H1 (cell line): ENCODE data around the gene EEF1G. TPM values are rescaled to one million over a fixed set of nuclear protein-coding genes. Genes with fewer than 3 reads are reported as not detected.

Experiments used
- CTCF ChIA-PET: fragments of 300-600 bp; sonication (Branson Sonifier 250); formaldehyde crosslinking; loops from one replicate; lab custom pipeline; 2021; ENCODE audit not compliant: partially characterized antibody; lab: Charles Lee
- POLR2A ChIA-PET: fragments of 300-600 bp; sonication (Branson Sonifier 250); formaldehyde crosslinking; loops from one replicate; lab custom pipeline; 2021; ENCODE audit warnings: inconsistent platforms; ENCODE audit not compliant: partially characterized antibody; lab: Charles Lee
- DNase-seq, 2 experiments: peaks; one replicate each; pipeline versions ENCODE4 v3.0.0 to v3.0.0-alpha.2; 2010 to 2022; ENCODE audit warnings: low spot score in 2 of 2, low read depth in 1 of 2, mixed read lengths in 1 of 2
- FAIRE-seq: peaks from 2 replicates; lab custom pipeline; 2011; peaks lifted over from hg19 to GRCh38; lab: Jason Lieb, UNC
- H2AFZ ChIP-seq: 2 replicates; pipeline ENCODE4 v1.8.1; 2012; ENCODE audit warnings: low read length, inconsistent platforms
- H2AK5ac ChIP-seq: 2 replicates; pipeline ENCODE4 v1.6.1; 2013; ENCODE audit warnings: low read depth, low read length
- H2BK120ac ChIP-seq: replicated peaks from 2 replicates; pipeline ENCODE3; 2013; ENCODE audit warnings: low read depth, low read length, inconsistent platforms
- H2BK12ac ChIP-seq: 2 replicates; pipeline ENCODE4 v1.6.1; 2013; ENCODE audit warnings: low read depth, low read length
- H2BK15ac ChIP-seq: 2 replicates; pipeline ENCODE4 v1.6.1; 2013; ENCODE audit warnings: low read length
- H2BK20ac ChIP-seq: 2 replicates; pipeline ENCODE4 v1.6.1; 2013; ENCODE audit warnings: low read length
- H2BK5ac ChIP-seq: 2 replicates; pipeline ENCODE4 v1.6.1; 2013; ENCODE audit warnings: low read depth, low read length
- H3K14ac ChIP-seq: 2 replicates; pipeline ENCODE4 v1.6.1; 2013; ENCODE audit warnings: inconsistent platforms; ENCODE audit not compliant: insufficient read length
- H3K18ac ChIP-seq: 2 replicates; pipeline ENCODE4 v1.6.1; 2013; ENCODE audit warnings: low read length; ENCODE audit errors: extremely low read depth
- H3K23ac ChIP-seq: 2 replicates; pipeline ENCODE4 v1.6.1; 2013; ENCODE audit warnings: inconsistent platforms; ENCODE audit not compliant: insufficient read length
- H3K23me2 ChIP-seq: 2 replicates; pipeline ENCODE4 v1.6.1; 2013; ENCODE audit warnings: low read depth, low read length
- H3K27ac ChIP-seq: 2 replicates; pipeline ENCODE4 v1.6.1; 2011; ENCODE audit warnings: low read depth, low read length, inconsistent platforms
- H3K27me3 ChIP-seq, 4 experiments: replicated peaks in 1 of 4; 1 replicate in 1 of 4; 2 replicates in 3 of 4; pipeline versions ENCODE4 v1.6.1 to v1.8.1; 2011 to 2013; ENCODE audit warnings: low read length in 3 of 4, mild to moderate bottlenecking in 3 of 4, inconsistent platforms in 2 of 4, mixed read lengths in 2 of 4, moderate library complexity in 1 of 4; ENCODE audit not compliant: control insufficient read depth in 3 of 4, insufficient read depth in 3 of 4; ENCODE audit errors: extremely low read depth in 1 of 4
- H3K36me3 ChIP-seq, 4 experiments: 2 replicates each; pipeline versions ENCODE4 v1.6.1 to v1.8.1; 2011 to 2013; ENCODE audit warnings: mild to moderate bottlenecking in 4 of 4, low read length in 3 of 4, moderate library complexity in 2 of 4, control low read depth in 1 of 4, inconsistent platforms in 1 of 4; ENCODE audit not compliant: insufficient read depth in 4 of 4, control insufficient read depth in 2 of 4
- H3K4ac ChIP-seq: replicated peaks from 2 replicates; pipeline ENCODE3; 2013; ENCODE audit warnings: low read length, low read depth, mixed read lengths, inconsistent platforms; ENCODE audit not compliant: insufficient read length
- H3K4me1 ChIP-seq, 4 experiments: replicated peaks in 1 of 4; 1 replicate in 1 of 4; 2 replicates in 3 of 4; pipeline versions ENCODE4 v1.6.1 to v1.8.1; 2011 to 2013; ENCODE audit warnings: low read length in 3 of 4, inconsistent platforms in 2 of 4, mixed read lengths in 1 of 4; ENCODE audit not compliant: insufficient read depth in 4 of 4, control insufficient read depth in 3 of 4
- H3K4me2 ChIP-seq, 2 experiments: 2 replicates each; pipeline versions ENCODE4 v1.6.1 to v1.8.1; 2011 to 2013; ENCODE audit warnings: low read depth in 2 of 2, low read length in 2 of 2, control low read depth in 1 of 2, inconsistent platforms in 1 of 2, mild to moderate bottlenecking in 1 of 2; ENCODE audit not compliant: insufficient read depth in 1 of 2
- H3K4me3 ChIP-seq, 4 experiments: fragments of 200-600, 300-600 bp in 1 of 4; sonication (generic), shearing (Covaris generic), sonication (Bioruptor Twin) in 1 of 4; 2 replicates each; pipeline versions ENCODE4 v1.5.1 to v1.8.1; 2011 to 2016; ENCODE audit warnings: low read length in 4 of 4, low read depth in 3 of 4, control low read depth in 2 of 4, inconsistent platforms in 2 of 4, mild to moderate bottlenecking in 2 of 4, mixed read lengths in 1 of 4, moderate library complexity in 1 of 4; ENCODE audit not compliant: insufficient read depth in 2 of 4; ENCODE audit errors: extremely low read depth in 1 of 4
- H3K56ac ChIP-seq: replicated peaks from 2 replicates; pipeline ENCODE3; 2013; ENCODE audit warnings: low read depth, mild to moderate bottlenecking, mixed read lengths, low read length, inconsistent platforms; ENCODE audit not compliant: insufficient read length
- H3K79me1 ChIP-seq: 2 replicates; pipeline ENCODE4 v1.6.1; 2013; ENCODE audit warnings: low read depth, low read length, control low read depth
- H3K79me2 ChIP-seq, 2 experiments: 2 replicates each; pipeline versions ENCODE4 v1.6.1 to v1.8.1; 2012 to 2013; ENCODE audit warnings: low read length in 2 of 2, mild to moderate bottlenecking in 2 of 2, inconsistent platforms in 1 of 2; ENCODE audit not compliant: insufficient read depth in 2 of 2, control insufficient read depth in 1 of 2
- H3K9ac ChIP-seq, 4 experiments: replicated peaks in 1 of 4; 1 replicate in 1 of 4; 2 replicates in 3 of 4; pipeline versions ENCODE4 v1.6.1 to v1.8.1; 2011 to 2013; ENCODE audit warnings: low read depth in 3 of 4, low read length in 3 of 4, control low read depth in 2 of 4, mild to moderate bottlenecking in 2 of 4, moderate library complexity in 2 of 4, inconsistent platforms in 1 of 4; ENCODE audit errors: extremely low read depth in 1 of 4
- H3K9me3 ChIP-seq, 2 experiments: 2 replicates each; pipeline versions ENCODE4 v1.6.1 to v1.8.1; 2012 to 2013; ENCODE audit warnings: mild to moderate bottlenecking in 2 of 2, moderate library complexity in 2 of 2, control low read depth in 1 of 2, inconsistent platforms in 1 of 2, low read depth in 1 of 2, low read length in 1 of 2, mixed read lengths in 1 of 2; ENCODE audit not compliant: insufficient read depth in 2 of 2
- H4K20me1 ChIP-seq, 2 experiments: replicated peaks in 1 of 2; 2 replicates each; pipeline versions ENCODE3 to v1.8.1; 2011 to 2013; ENCODE audit warnings: inconsistent platforms in 2 of 2, low read length in 2 of 2, mild to moderate bottlenecking in 1 of 2; ENCODE audit not compliant: insufficient read depth in 2 of 2, control insufficient read depth in 1 of 2
- H4K5ac ChIP-seq: 2 replicates; pipeline ENCODE4 v1.6.1; 2013; ENCODE audit warnings: low read length, low read depth, mixed read lengths, inconsistent platforms; ENCODE audit not compliant: insufficient read length
- H4K8ac ChIP-seq: 2 replicates; pipeline ENCODE4 v1.8.0; 2013; ENCODE audit warnings: mild to moderate bottlenecking, moderate library complexity, low read length, inconsistent platforms; ENCODE audit not compliant: insufficient read depth; ENCODE audit errors: extremely low read depth
- H4K91ac ChIP-seq: replicated peaks from 2 replicates; pipeline ENCODE3; 2013; ENCODE audit warnings: low read length, mixed read lengths, inconsistent platforms; ENCODE audit not compliant: insufficient read length
- BCL11A ChIP-seq, 2 experiments: IDR thresholded peaks; one replicate each; pipeline ENCODE4 v1.6.1; 2011; ENCODE audit warnings: low read depth in 2 of 2, low read length in 2 of 2, mild to moderate bottlenecking in 2 of 2
- CBX5 ChIP-seq: fragments of 300-800, 300-1000 bp; sonication (generic); IDR thresholded peaks from 2 replicates; pipeline ENCODE4 v1.7.1; 2016; ENCODE audit warnings: antibody characterized with exemption, low read length, low read depth
- CREB1 ChIP-seq: IDR thresholded peaks from 2 replicates; pipeline ENCODE4 v1.6.1; 2012; ENCODE audit warnings: inconsistent platforms
- EZH2 ChIP-seq: fragments of 200-600 bp; sonication (generic); IDR thresholded peaks from 2 replicates; pipeline ENCODE4 v1.7.1; 2012; ENCODE audit warnings: low read depth, mild to moderate bottlenecking, moderate library complexity, low read length, inconsistent platforms; ENCODE audit not compliant: severe bottlenecking
- HDAC6 ChIP-seq: IDR thresholded peaks from one replicate; pipeline ENCODE4 v1.7.1; 2012; ENCODE audit warnings: low read depth, mild to moderate bottlenecking, inconsistent platforms, low read length, moderate library complexity
- KDM5A ChIP-seq: fragments of 200-600 bp; IDR thresholded peaks from 2 replicates; pipeline ENCODE4 v1.7.1; 2012; ENCODE audit warnings: mild to moderate bottlenecking, low read length, inconsistent platforms, mixed read lengths
- MAFK ChIP-seq: IDR thresholded peaks from 2 replicates; pipeline ENCODE4 v1.6.1; 2012; ENCODE audit warnings: low read depth, mild to moderate bottlenecking, improper control_type of control experiment, low read length
- SP1 ChIP-seq: IDR thresholded peaks from 2 replicates; pipeline ENCODE4 v1.6.1; 2011; ENCODE audit warnings: low read depth, low read length
- SUZ12 ChIP-seq: fragments of 200-600 bp; sonication (generic); IDR thresholded peaks from 2 replicates; pipeline ENCODE4 v1.6.1; 2012; ENCODE audit warnings: mild to moderate bottlenecking, inconsistent platforms, low read length, moderate library complexity, mixed read lengths
- WGBS, 2 experiments: shearing (Covaris generic) in 1 of 2; methylation state at CpG; one replicate each; pipeline versions ENCODE4 v1.1.6 to v1.1.7; 2013 to 2015; ENCODE audit warnings: low lambda C conversion rate in 2 of 2, mixed read lengths in 2 of 2, inconsistent platforms in 1 of 2, low coverage in 1 of 2, missing lambda C conversion rate in 1 of 2; ENCODE audit not compliant: insufficient replicate concordance in 2 of 2, insufficient coverage in 1 of 2, insufficient read length in 1 of 2; ENCODE audit errors: extremely low coverage in 1 of 2, missing lambda C conversion rate in 1 of 2; 5-methylcytosine and 5-hydroxymethylcytosine counted together
- polyA plus RNA-seq, 7 experiments: library from polyadenylated mRNA; depleted of rRNA in 3 of 7; stranded (reverse) in 5 of 7; unstranded in 2 of 7; fragments of >200 nt in 5 of 7; fragments of 200-250 nt in 2 of 7; gene quantifications; 1 replicate in 5 of 7; 2 replicates in 1 of 7; 4 replicates in 1 of 7; pipeline versions ENCODE4 v1.2.1 to v1.2.3, GENCODE V29; 2011 to 2013; ENCODE audit warnings: missing spikeins in 2 of 7, mixed read lengths in 2 of 7
- total RNA-seq: library from RNA; stranded (reverse); fragmentation: NEBNext Ultra II Directional; extraction: Animal tissue kit (Norgen Biotek cat#: 25700); gene quantifications from 2 replicates; pipeline ENCODE4 v1.2.1, GENCODE V29; 2021

Gene EEF1G
- total and polyA plus RNA-seq, 2 of the 8 experiments (the other 6 are each of a cell fraction or from before 2014, with no cell fraction given) = 1,627 to 1,996 TPM

DNA sequence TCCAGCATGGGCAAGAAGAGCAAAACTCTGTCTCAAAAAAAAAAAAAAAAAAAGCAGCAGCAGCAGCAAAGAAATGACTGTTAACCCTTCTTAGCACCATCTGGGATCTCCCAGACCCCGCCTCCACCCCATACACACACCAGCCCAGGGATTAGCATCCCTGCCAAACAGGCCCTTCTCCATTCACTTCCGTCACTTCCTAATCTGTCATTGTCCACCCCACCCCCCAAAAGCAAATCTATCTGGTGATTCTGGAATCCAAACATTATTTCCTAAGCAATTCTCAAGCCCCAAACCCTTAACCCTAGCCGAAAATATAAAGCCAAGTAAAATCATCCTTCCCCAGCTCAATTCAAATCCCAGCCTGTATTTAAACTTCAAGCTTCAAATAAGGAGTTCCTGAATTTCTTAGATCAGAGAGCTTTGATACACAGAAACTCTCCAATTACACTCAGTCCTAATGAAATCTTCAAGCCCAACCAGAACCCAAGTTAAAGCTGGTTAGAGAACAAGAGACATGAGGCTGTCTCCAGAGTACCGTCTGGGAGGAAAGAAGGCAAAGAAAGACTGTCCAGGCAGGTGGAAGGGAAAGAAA is 21.1 kb downstream of the EEF1G start:
- Histone ChIP-seq H3K4me2 (peak overlapping the region; percentile 65 to 96), H4K20me1 (peaks cover 5 to 16% of the 10 kb centered on the region in 2 experiments), H4K5ac (peak overlapping the region; percentile 8), H3K18ac (peak overlapping the region; percentile 84), H3K9me3 (no peaks in the 10 kb centered on the region), H3K79me1 (0 out of 2 replicates have a peak, but pooled peaks cover 3% of the 10 kb centered on the region), H2BK20ac (peak overlapping the region; percentile 87; the same call in 1 of the 2 replicates), H3K27ac (peak overlapping the region; percentile 91), H3K36me3 (peaks cover 0 to 7% (median 4%) of the 10 kb centered on the region in 4 experiments; a peak in 5 of 8 replicates), H2BK5ac (peak overlapping the region; percentile 77; the same call in 1 of the 2 replicates), H3K23ac (no peak overlapping the region), H3K4me3 (peak overlapping the region; percentile 4 to 36 (median 26); a peak in 4 of 8 replicates), H2AK5ac (peak overlapping the region; percentile 94), H3K27me3 (peaks cover 3 to 19% (median 17%) of the 10 kb centered on the region in 4 experiments), H3K4ac (peak overlapping the region; percentile 82), H2BK120ac (peak overlapping the region; percentile 17), H4K91ac (no peak overlapping the region), H2BK12ac (peak overlapping the region; percentile 93; the same call in 1 of the 2 replicates), H3K4me1 (peaks cover 25 to 51% (median 34%) of the 10 kb centered on the region in 4 experiments), H3K79me2 (no peaks in the 10 kb centered on the region), H3K23me2 (peaks cover 2% of the 10 kb centered on the region; the same call in 1 of the 2 replicates), H4K8ac (no peak overlapping the region), H2BK15ac (no peak overlapping the region), H3K56ac (no peak overlapping the region), H3K14ac (no peak overlapping the region), H2AFZ (no peak overlapping the region), H3K9ac (peak overlapping the region in 3 of 4 experiments; percentile 26 to 72 (median 70); a peak in 4 of 7 replicates)
- CTCF ChIA-PET = interaction anchor here (0.6 to 10.9 kb wide), 16 partner anchors 8 to 470 kb away, joined by 3 to 161 read pairs (median 4); no protein-coding TSS in a partner anchor
- TF ChIP-seq MAFK (no peak), BCL11A (IDR thresholded peaks at IDR 0.05; ENCODE audit: low read depth in 2 of 2, low read length in 2 of 2) (no peak), SUZ12 (no peak), CBX5 (no peak), KDM5A (no peak), SP1 (peak; percentile 75), HDAC6 (no peak), CREB1 (0 out of 2 replicates have a peak, but pooled peaks have one; percentile 17), EZH2 (no peak)
- no peak for DNase-seq
- POLR2A ChIA-PET = interaction anchor here (0.6 to 20.3 kb wide), 23 partner anchors 10 to 289 kb away, joined by 3 to 336 read pairs (median 4); partner anchors contain the start of genes B3GAT3, C11orf98, CSKMT and EEF1G
- WGBS, 2 experiments = 47% methylated on average over 4 of the region's 4 CpGs; no CpG with 5 or more reads in 1 of the 2 experiments
- no peak for FAIRE-seq
